GM18498 (cell line): ENCODE measurements around the gene PAX9.

Source experiments
- ATAC-seq: cut with Tn5 transposase; IDR thresholded peaks from one replicate; pipeline ENCODE4 v1.9.1; 2021; ENCODE audit warnings: mild to moderate bottlenecking, moderate library complexity; ENCODE audit not compliant: unreplicated experiment

PAX9 gene

GRCh38 chr14:36655963-36656686, 5.5 kb upstream of the PAX9 start:
- ATAC-seq: no peak

- ATAC-seq: no peak
These were observed 4.8 kb upstream of the PAX9 start for GRCh38 chr14:36656687-36657398.

GRCh38 chr14:36657399-36658122, 4.1 kb upstream of the PAX9 start:
- ATAC-seq: no peak

- ATAC-seq: no peak
These were observed 3.3 kb upstream of the PAX9 start for GRCh38 chr14:36658123-36659009.

GRCh38 chr14:36659010-36659821, 2.4 kb upstream of the PAX9 start:
- no peak for ATAC-seq

GRCh38 chr14:36659822-36660735, 1.6 kb upstream of the PAX9 start:
- ATAC-seq: no peak

- ATAC-seq: no peak
These were observed 739 bp upstream of the PAX9 start for GRCh38 chr14:36660736-36661505.

- ATAC-seq: no peak
These were observed 540 bp downstream of the PAX9 start for GRCh38 chr14:36662258-36662542.

GRCh38 chr14:36662543-36663403, 1.1 kb downstream of the PAX9 start:
- no peak for ATAC-seq

- ATAC-seq: no peak
These were observed 2.0 kb downstream of the PAX9 start for GRCh38 chr14:36663404-36664321.

GRCh38 chr14:36664322-36665193, 2.9 kb downstream of the PAX9 start:
- no peak for ATAC-seq

- no peak for ATAC-seq
These were observed 4.3 kb downstream of the PAX9 start for GRCh38 chr14:36665887-36666415.

- no peak for ATAC-seq
These were observed 5.0 kb downstream of the PAX9 start for GRCh38 chr14:36666416-36667206.

- ATAC-seq: no peak
These were observed 6.0 kb downstream of the PAX9 start for GRCh38 chr14:36667679-36668078.
